Inflammatory macrophage (primary cell): Measurements from ENCODE around the gene PLEK2.

Source experiments
- DNase-seq, 2 donors: peaks; one replicate each; pipeline ENCODE4 v3.0.0-alpha.2; 2020 to 2022

Gene PLEK2

DNA sequence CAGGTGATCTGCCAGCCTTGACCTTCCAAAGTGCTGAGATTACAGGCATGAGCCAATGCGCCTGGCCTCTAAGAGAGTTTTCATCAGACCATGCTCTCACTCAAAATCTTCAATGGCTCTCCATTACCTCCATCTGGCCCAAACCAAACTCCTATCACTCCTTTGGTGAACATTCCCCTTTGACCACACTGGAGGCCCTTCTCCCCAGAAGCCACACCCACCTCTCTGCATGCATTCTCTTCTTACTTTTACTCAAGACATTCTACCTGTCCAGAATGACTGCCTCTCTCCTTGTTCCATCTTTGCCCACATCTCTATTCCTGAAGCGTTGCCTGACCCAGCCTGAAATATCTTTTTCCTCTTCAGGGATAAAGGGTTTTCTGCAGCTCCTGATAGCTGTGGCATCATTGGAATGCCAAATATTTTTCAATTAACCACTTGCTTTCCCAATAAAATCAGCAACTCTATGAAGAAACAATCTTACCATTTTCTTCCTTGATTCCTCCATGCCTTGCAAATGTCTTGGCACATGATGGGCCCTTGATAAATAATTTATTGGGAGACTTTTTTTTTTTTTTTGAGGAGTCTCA lies 15.5 kb downstream of the PLEK2 start:
- no peak for DNase-seq

DNA sequence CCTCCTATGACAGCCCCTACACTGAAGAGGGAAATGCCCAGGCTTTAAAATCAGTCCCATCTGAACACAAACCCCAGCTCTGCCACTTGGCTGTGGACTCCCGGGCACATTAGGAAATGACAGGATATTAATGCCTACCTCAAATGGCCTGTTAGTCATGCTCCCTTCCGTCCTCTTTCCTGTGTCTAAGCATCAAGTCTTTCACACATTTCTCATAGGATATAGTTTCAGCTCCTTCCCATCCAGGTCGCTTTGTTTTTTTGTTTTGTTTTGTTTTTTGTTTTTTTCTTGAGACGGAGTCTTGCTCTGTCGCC lies 16.1 kb downstream of the PLEK2 start:
- no peak for DNase-seq

DNA sequence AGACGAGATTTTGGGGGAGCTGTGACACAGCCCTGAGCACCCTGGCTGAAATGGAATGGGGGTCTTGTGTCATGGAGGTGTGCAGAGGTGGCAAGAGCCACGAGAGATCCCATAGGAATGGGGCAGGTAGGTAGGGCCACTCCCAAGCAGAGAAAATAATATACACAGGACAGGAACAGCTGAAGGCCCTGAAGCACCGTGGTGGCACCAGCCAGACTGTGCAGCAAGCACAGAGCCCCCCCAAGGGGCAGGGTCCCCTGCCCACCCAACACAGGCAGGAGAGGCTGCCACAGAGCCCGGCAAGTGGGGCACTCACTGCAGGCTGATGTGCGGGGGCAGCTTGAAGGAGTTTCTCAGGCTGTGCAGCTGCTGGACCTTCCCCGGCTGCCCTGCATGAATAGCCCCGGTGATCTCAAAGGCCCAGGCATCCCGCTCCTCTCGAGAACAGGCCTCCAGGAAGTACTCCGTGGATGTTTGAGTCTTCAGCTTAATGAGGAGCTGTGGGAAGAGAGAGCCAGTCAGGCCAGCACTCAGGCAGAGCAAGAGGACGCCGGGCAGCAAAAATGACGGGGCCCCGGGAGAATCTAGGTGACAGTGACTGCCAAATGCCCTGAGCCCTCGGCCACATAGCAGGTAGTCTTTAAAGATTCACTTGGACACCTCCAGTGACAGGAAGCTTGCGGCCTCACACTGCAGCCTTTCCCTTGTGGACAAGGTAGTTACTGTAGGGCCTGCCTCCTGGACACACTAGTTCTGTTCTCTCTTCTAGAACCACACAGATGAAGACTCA lies 16.7 kb downstream of the PLEK2 start:
- no peak for DNase-seq

DNA sequence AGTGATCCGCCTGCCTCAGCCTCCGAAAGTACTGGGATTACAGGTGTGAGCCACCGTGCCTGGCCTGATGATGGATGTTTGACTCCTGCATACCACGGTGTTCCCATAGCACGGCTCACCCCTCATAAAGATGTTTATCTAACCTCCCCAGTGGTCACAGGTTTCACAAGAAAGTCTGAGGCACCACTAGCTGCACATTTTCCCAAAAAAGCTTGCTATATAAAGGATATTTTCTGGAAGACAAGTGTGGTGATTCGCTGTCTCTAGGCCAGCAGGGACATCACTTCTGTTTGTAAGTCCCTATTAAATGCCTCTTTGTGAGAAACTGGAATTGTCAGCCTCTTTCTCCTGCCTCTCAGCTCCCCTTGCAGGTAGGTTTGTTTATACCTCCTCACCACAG lies 18.3 kb downstream of the PLEK2 start:
- no peak for DNase-seq

DNA sequence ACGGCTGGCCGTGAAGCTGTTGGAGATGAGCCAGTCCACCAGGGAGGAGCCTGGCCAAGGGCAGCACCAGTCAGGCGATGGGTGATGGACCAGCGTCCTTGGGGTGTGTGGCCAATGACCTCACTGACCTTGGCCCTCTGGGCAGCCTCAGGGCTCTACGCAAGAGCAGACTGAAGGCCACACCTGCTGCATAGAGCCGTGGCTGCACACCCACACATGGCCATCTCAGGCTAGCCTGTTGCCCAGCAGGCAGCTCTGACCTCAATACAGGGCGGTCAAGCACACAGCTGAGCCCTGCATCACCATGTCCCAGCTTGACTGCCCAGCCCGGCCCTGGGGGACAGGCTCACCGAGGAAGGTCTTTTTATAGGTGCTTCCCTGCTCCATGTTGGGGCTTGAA lies 19.2 kb downstream of the PLEK2 start:
- no peak for DNase-seq

DNA sequence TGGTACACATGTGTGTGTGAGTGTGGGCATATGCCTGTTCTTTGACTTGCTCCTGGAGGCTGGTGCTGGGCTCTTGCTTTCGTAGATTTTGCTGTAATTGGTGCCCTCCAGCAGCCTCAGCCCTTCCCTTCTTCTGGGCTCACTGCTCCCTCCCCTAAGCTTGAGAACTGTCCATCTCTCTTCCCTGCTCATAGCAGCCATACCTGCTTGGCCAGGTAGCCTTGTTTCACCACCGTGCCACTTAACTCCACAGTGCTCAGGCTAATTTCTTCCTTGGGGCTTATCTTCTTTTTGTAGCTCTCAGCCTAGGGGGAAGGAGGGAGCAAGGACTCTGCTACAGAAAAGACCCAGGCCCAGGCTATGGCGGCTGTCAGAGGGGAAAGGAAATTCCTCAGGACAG lies 19.8 kb downstream of the PLEK2 start:
- no peak for DNase-seq

DNA sequence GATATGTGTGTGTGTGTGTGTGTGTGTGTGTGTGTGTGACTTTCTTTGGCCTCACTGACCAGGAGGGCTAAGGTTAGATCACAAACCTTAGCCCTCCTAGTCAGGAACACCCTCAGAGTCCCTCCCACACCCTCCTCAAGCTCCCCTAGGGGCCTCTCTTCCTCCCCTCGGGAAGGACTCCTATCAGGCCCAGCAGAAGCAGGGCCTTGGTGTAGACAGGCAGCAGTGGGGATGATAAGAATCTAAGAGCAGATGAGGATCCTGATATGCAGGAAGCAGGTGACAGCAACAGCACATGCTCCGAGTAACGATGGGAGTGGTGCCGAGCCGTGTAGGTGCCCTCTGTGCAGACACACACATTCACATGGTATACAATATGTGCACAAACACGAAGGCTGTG lies 20.7 kb downstream of the PLEK2 start:
- no peak for DNase-seq

DNA sequence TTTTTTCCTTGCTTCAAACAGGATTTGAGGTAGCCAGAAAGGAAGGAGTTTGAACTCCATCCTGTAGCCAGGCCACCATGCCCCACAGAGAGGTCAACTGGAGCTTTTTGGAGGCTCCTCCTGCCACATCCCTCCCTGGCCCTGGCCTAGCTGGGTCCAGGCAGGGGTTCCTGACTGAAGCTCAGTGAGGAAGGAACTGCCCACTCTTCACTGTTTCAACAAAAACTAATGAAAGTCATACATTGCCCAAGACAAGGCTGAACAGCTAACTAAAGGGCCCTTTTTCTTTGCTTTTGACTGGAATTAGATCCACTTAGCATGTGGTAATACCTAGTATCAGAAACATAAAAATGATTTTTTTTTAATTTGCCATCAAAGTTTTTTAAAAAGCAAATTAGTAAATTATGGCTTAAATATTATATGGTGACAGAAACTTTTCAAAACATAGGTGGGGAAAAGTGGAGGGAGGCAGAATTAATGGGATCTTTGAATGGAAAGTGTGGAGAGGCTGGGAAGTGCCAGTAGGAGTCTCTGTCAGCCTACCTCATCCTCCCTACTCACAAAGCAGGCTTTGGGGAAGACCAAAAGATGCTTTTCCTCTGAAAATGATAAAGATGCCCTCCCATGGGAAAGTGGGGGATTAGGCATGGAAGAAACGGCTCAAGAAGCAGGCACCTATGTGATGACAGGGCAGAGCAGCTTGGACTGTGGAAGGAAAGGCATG lies 22.0 kb downstream of the PLEK2 start:
- peak; percentile 63 to 66 for DNase-seq

DNA sequence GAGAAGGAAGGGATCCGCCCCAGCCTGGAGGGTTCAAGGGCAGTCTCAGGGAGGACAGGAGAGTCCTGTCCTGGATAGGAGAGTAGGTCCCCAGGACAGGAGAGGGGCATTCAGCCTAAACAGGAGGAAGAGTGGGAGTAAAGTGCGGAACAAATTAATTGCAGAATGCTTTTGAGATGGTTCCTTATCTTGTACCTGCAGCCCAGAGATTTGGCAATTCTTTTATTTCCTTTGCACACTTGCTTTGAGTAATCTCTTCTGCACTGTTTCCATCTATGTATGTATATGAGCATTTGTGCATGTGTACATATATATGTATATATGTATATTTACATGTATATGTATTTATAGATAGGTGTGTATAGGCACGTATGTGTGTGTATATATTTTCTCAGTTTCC lies 22.7 kb downstream of the PLEK2 start:
- DNase-seq, result no peak

DNA sequence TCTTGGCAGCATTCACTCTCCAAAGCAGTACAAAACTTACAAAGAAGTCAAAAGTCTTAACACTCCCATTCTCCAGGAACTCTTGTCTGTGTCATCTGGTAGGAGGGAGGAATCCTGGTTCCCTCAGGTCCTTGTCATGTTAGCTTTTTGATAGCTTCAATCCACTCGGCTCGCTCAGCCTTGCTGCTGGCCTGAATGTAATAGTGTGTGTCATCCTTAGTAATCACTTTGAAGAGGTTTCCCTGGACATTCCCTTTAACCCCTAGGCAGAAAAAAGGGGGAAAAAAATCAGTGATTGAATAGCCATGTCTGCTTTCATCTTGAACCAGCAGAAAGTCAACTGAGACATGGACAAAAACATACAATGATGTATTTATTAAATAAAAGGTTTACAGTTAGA lies 24.8 kb downstream of the PLEK2 start:
- no peak for DNase-seq

DNA sequence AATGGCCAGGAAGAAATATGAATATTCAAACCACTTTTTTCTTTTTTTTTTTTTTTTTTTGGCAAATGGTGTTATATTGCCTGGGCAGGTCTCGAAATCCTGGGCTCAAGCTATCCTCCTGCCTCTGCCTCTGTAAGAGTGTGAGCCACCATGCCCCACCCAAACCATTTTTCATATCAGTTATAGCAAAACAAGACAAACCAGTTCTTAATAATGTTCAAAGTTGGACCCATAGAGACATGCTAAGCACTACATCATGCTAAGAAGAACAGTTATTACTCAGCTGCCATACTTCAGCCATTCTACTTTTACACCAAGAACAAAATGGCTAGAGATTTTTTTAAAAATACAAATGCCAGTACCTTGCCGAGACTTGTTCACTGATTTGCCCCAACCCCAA lies 26.3 kb downstream of the PLEK2 start:
- no peak for DNase-seq

DNA sequence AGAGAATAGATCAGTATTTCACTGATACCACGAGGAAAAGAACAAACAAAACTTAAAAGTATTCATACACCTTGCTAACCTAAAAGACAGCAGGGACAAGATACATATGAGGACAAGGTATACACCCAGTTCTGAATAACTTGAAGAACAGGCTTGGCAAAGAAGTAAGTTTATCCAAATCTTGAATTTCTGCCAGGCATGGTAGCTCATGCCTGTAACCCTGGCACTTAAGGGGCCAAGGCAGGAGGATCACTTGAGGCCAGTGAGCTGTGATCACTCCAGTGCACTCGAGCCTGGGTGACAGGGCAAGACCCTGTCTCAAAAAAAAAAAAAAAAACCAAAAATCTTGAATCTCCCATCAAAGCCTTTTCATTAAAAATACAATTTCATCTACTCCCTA lies 26.8 kb downstream of the PLEK2 start:
- DNase-seq, result no peak

DNA sequence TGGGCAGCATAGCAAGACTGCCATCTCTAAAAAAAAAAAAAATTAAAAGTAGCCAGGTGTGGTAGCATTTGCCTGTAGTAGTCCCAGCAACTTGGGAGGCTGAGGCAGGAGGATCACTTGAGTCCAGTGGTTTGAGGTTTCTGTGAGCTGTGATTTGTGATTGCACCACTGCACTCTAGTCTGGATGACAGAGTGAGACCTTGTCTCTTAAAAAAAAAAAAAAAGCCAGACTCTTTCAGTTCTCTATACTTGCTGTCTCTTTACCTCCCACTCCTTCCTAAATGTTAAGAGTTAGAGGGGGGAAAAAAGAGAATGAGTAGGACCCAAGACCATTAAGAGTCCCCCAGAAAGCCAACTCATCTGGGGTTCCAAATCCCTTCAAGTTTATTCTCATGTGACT lies 34.0 kb downstream of the PLEK2 start:
- DNase-seq, result peak; percentile 14 to 35

DNA sequence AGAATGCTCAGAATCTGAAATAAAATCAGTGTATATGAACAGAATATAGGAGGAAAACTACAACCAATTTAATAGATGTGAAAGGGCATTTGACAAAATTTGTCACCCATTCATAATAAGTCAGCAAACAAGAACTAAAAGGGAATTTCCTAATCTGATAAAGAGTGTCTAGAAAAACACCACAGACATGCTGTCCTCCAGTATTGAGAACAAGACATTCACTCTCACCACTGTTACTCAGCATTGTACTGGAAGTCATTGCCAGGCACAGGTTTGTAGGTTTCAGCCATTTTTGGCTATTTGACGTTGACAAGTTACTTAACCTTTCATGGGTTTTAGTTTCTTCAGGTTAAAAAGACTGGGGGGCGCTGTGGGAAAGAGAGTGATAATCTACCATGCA lies 38.6 kb downstream of the PLEK2 start:
- DNase-seq, result no peak

DNA sequence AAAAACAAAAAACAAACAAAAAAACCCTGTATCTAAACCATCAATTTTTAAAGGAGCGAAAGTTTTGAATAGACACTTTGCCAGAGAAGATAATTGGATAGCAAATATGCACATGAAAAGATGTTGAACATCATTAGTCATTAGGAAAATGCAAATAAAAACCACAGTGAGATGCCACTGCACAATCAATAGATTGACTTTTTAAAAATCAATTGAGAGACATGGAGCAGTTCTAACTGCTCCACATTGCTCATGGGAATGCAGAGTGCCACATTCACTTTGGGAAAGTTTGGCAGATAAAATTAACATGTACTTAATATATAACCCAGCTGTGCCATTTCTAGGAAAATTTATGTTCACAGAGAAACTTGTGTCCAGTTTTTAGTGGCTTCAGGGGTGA lies 39.1 kb downstream of the PLEK2 start:
- no peak for DNase-seq

DNA sequence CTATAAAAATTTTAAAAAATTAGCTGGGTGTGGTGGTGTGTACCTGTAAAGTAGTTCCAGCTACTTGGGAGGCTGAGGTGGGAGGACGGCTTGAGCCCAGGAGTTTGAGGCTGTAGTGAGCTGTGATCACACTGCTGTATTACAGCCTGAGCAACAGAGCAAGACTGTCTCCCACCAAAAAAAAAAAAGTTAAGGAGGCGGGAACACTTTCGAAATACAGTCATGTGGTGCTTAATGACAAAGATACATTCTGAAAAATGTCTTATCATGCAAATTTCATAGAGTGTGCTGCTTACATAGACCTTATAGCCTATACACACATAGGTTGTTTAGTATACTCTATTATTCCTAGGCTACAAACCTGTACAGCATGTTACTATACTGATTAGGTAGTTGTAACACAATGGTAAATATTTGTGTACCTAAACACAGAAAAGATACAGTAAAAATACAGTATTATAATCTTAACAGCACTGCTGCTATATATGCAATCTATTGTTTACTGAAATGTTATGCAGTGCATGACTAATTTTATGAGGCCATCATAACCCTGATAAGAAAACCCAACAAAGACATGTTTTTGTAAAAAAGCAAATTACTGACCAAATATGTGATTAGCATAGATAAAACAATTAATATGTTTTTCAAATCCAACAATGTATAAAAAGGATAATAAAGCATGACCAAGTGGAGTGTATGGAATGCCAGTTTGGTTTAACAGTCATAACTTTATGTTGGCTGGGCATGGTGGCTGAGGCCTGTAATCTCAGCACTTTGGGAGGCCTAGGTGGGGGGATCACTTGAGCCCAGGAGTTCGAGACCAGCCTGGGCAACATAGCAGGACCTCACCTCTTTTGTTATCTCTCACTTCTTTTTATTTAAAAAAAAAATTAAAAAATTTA lies 40.5 kb downstream of the PLEK2 start:
- DNase-seq, result peak; percentile 58 to 73

DNA sequence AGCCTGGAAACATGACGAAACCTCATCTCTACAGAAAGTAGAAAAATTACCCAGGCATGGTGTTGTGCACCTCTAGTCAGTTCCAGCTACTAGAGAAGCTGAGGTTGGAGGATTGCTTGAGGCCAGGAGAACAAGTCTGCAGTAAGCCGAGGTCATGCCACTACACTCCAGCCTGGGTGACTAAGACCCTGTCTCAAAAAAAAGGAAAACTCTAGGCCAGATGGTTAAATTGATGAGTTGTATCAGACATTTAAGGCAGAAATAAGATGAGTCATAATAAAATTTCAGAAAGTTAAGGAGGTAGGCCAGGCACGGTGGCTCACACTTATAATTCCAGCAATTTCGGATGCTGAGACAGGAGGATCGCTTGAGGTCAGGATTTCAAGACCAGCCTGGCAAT lies 41.1 kb downstream of the PLEK2 start:
- no peak for DNase-seq

DNA sequence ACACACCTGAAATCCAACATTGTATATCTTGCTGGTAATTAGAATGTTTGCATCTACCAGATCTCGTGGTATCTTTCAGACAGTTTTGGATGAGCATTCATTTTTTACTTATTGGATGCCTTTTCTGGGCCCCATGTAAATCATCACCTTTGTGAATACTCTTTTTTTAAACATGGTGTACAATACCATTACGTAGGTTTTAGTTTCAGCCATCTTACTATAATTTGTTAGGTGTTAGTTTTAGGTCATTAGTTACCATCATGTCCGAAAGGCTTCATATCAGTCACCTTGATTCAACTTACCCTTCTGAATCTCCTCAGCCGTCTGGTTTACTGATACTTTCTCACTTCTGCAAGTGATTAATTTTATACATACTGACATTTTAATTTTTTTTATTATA lies 46.5 kb downstream of the PLEK2 start:
- no peak for DNase-seq

DNA sequence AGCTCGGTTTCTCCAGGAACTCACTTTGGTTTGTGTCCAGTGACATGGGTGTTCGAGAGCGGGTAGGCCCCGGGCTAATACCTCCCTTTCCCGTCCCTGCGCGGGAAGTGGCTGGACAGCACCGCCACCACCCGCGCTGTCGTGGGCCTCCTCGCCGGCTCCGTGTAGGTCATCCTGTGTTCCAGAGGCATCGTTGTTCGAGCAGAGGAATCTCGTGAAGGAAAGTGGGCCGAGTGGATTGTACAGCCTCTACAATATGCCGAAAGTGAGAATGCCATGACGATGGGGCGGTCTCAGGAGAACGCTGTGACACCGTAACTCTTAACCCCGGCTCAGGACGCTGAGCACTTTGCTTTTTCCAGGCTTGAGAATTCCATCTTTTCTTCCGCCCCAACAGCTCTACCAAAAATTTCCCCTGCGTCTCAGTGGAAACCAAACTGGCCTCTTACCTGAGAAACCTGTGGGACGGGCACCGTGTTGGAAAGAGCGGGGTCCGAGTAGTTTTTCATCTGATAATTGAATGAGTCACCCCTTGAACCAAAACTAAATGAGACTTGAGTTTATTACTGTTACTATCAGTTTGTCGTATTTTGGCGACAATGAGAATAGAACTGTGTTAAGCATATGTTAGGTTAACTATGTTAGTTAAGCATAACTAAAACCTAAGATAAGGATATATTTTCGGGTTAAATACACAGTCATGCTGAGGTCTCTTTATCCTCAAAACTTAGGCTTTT lies 51.3 kb downstream of the PLEK2 start:
- no peak for DNase-seq

DNA sequence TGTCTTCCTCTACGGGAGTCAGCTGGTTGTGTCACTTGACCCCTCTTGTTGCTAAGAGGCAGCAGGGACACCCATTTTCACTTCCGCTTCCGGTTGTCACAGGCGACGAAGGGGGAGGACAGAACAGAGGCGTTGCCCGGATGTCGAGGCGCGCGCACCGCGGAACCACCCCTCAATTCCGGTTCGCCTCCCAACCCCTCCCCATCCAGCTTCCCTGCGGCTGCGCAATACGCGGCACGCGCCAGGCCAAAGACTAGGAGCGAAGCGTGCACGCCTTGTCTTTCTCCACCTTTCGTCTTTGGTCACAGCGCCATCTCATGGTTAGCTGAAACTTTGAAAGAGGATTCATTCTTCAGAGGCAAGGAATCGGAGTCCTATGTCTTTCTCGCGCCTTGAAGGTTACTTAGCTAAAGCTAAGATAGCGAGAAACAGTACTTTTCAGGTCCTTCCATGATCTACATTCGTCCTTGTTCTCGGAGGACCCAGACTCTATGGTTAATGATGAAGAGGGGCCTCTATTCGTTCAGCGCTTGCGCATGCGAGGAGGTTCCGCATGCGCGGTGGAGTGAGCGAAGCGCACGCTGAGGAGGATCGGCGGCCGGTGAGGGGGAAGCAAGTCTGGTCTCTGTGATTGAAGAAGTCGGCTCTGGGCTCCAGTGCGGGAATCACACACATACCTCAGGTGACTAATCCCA lies 52.0 kb downstream of the PLEK2 start, which contains the start of the genes ATP6V1D and EIF2S1:
ATP6V1D (minus strand) TSS at position 30 of the 695 bp plus-strand sequence. CDS start 106 bp downstream, outside the sequence.
EIF2S1 (plus strand) TSS at position 554 of the 695 bp plus-strand sequence. CDS start 4,440 bp downstream, outside the sequence.
- DNase-seq, result peak; percentile 99 to 100
